Endothelial cell of umbilical vein (primary cell): ENCODE results near the gene GSDME. TPM values are rescaled to one million over a fixed set of nuclear protein-coding genes. Genes with fewer than 3 reads are reported as not detected.

Experiments used
- BruUV-seq: library from RNA; stranded (reverse); fragments of 400-500 nt; replicated peaks from 2 replicates; lab custom pipeline; 2021; lab: Mats Ljungman, UMichigan
- CTCF ChIA-PET: fragments of 300-600, 350-600 bp; sonication (Branson Sonifier 250); formaldehyde crosslinking; loops from one replicate; lab custom pipeline; 2021; ENCODE audit warnings: antibody characterized with exemption, inconsistent platforms; lab: Charles Lee
- POLR2A ChIA-PET: fragments of 300-600, 350-600 bp; sonication (Branson Sonifier 250); formaldehyde crosslinking; loops from one replicate; lab custom pipeline; 2021; ENCODE audit warnings: antibody characterized with exemption, inconsistent platforms; lab: Charles Lee
- DNase-seq: peaks from one replicate; pipeline ENCODE4 v3.0.0-alpha.2; 2011; ENCODE audit warnings: low read depth, low spot score
- FAIRE-seq: peaks from 2 replicates; lab custom pipeline; 2011; peaks lifted over from hg19 to GRCh38; lab: Jason Lieb, UNC
- H2AFZ ChIP-seq: 2 replicates; pipeline ENCODE4 v1.6.0; 2012; ENCODE audit warnings: low read depth, low read length, control low read depth, inconsistent platforms
- H3K27ac ChIP-seq: 2 replicates; pipeline ENCODE4 v1.5.1; 2011; ENCODE audit warnings: low read depth, mild to moderate bottlenecking, control low read depth, low read length, moderate library complexity; ENCODE audit not compliant: insufficient read depth
- H3K27me3 ChIP-seq, 2 experiments: 2 replicates each; pipeline versions ENCODE4 v1.6.0 to v1.6.1; 2011; ENCODE audit warnings: low read length in 2 of 2, mixed read lengths in 1 of 2; ENCODE audit not compliant: control insufficient read depth in 2 of 2, insufficient read depth in 2 of 2
- H3K36me3 ChIP-seq, 2 experiments: 2 replicates in 1 of 2; 3 replicates in 1 of 2; pipeline ENCODE4 v1.5.1; 2011; ENCODE audit warnings: low read length in 2 of 2, mild to moderate bottlenecking in 1 of 2, moderate library complexity in 1 of 2; ENCODE audit not compliant: control insufficient read depth in 2 of 2, insufficient read depth in 2 of 2; ENCODE audit errors: extremely low read depth in 1 of 2
- H3K4me1 ChIP-seq: 3 replicates; pipeline ENCODE4 v1.5.1; 2011; ENCODE audit warnings: mild to moderate bottlenecking, low read length; ENCODE audit not compliant: control insufficient read depth, insufficient read depth; ENCODE audit errors: extremely low read depth
- H3K4me2 ChIP-seq: 2 replicates; pipeline ENCODE4 v1.6.1; 2011; ENCODE audit warnings: low read length, control low read depth, mixed read lengths; ENCODE audit not compliant: insufficient read depth
- H3K4me3 ChIP-seq, 3 experiments: fragments of 200-600 bp in 1 of 3; sonication (generic), shearing (Covaris generic) in 1 of 3; replicated peaks in 1 of 3; 2 replicates each; pipeline ENCODE4 v1.5.1; 2011 to 2016; ENCODE audit warnings: control low read depth in 3 of 3, low read length in 3 of 3, mild to moderate bottlenecking in 2 of 3, inconsistent platforms in 1 of 3, low read depth in 1 of 3, moderate library complexity in 1 of 3; ENCODE audit not compliant: insufficient read depth in 1 of 3
- H3K79me2 ChIP-seq: 2 replicates; pipeline ENCODE4 v1.6.0; 2012; ENCODE audit warnings: low read length, inconsistent platforms; ENCODE audit not compliant: control insufficient read depth, insufficient read depth
- H3K9ac ChIP-seq: replicated peaks from 2 replicates; pipeline ENCODE3; 2011; ENCODE audit warnings: low read length, control low read depth; ENCODE audit not compliant: insufficient read depth; ENCODE audit errors: extremely low read depth
- H3K9me1 ChIP-seq: replicated peaks from 3 replicates; pipeline ENCODE4 v1.6.0; 2011; ENCODE audit warnings: mild to moderate bottlenecking, low read length; ENCODE audit not compliant: control insufficient read depth, insufficient read depth; ENCODE audit errors: extremely low read depth
- H3K9me3 ChIP-seq: replicated peaks from 2 replicates; pipeline ENCODE4 v1.5.1; 2012; ENCODE audit warnings: low read length, inconsistent platforms; ENCODE audit not compliant: control insufficient read depth, insufficient read depth
- H4K20me1 ChIP-seq: replicated peaks from 2 replicates; pipeline ENCODE3; 2011; ENCODE audit warnings: mild to moderate bottlenecking, low read length; ENCODE audit not compliant: control insufficient read depth, insufficient read depth; ENCODE audit errors: extremely low read depth
- EZH2 ChIP-seq: IDR thresholded peaks from 2 replicates; pipeline ENCODE4 v1.6.1; 2012; ENCODE audit warnings: borderline replicate concordance, low read depth, mild to moderate bottlenecking, moderate library complexity, low read length, inconsistent platforms; ENCODE audit not compliant: severe bottlenecking
- FOS ChIP-seq: IDR thresholded peaks from 2 replicates; pipeline ENCODE4 v1.6.1; 2011; ENCODE audit warnings: mild to moderate bottlenecking, low read length, moderate library complexity, borderline replicate concordance; ENCODE audit not compliant: insufficient read depth
- GATA2 ChIP-seq: IDR thresholded peaks from 2 replicates; pipeline ENCODE4 v1.7.0; 2011; ENCODE audit warnings: low read depth, mild to moderate bottlenecking, moderate library complexity, mixed read lengths, low read length; ENCODE audit not compliant: insufficient read length, insufficient read depth
- JUN ChIP-seq: IDR thresholded peaks from 2 replicates; pipeline ENCODE4 v1.6.1; 2011; ENCODE audit warnings: borderline replicate concordance, low read depth; ENCODE audit not compliant: insufficient read length, insufficient read depth
- MYC ChIP-seq: IDR thresholded peaks from one replicate; pipeline ENCODE4 v1.6.1; 2011; ENCODE audit warnings: mild to moderate bottlenecking, low read depth, low read length
- POLR2A ChIP-seq: IDR thresholded peaks from 2 replicates; pipeline ENCODE4 v1.6.1; 2012; ENCODE audit warnings: low read depth, mild to moderate bottlenecking, control low read depth, low read length
- POLR2AphosphoS5 ChIP-seq: IDR thresholded peaks from 2 replicates; pipeline ENCODE4 v1.6.1; 2012; ENCODE audit warnings: low read depth, mild to moderate bottlenecking, control low read depth, low read length, moderate library complexity; ENCODE audit not compliant: insufficient read depth
- dilution Hi-C: fragments of 300-500 bp; cut with MboI; formaldehyde crosslinking; loops from one replicate; pipeline ENCODE4 v1.15.0; 2019; ENCODE audit warnings: low sequenced_read_pairs; ENCODE audit not compliant: extremely low pct_ligation_motif_present
- intact Hi-C: fragments of 100-400 bp; cut with micrococcal nuclease; formaldehyde crosslinking; loops from one replicate; pipeline ENCODE4 v1.10.0; 2022
- polyA plus RNA-seq, 4 experiments: library from polyadenylated mRNA; depleted of rRNA in 3 of 4; stranded (reverse) in 3 of 4; unstranded in 1 of 4; fragments of >200 nt; gene quantifications; 2 replicates each; pipeline versions ENCODE4 v1.2.1 to v1.2.3, GENCODE V29; 2011 to 2012; ENCODE audit warnings: missing spikeins in 1 of 4
- total RNA-seq: library from RNA; stranded (reverse); gene quantifications from 2 replicates; pipeline ENCODE4 v1.2.3, GENCODE V29; 2021
- TF ChIP-seq, protein P1 (sequence below), 2 donors: IDR thresholded peaks; 1 replicate in 1 of 2; 2 replicates in 1 of 2; pipeline ENCODE4 v1.5.1; 2011; ENCODE audit warnings: low read length in 2 of 2, mild to moderate bottlenecking in 2 of 2, moderate library complexity in 2 of 2, control low read depth in 1 of 2, inconsistent platforms in 1 of 2, low read depth in 1 of 2; ENCODE audit not compliant: insufficient read depth in 1 of 2; ENCODE audit errors: extremely low read depth in 1 of 2
- TF ChIP-seq, protein P2 (sequence below): IDR thresholded peaks from 2 replicates; pipeline ENCODE4 v1.6.1; 2011; ENCODE audit not compliant: insufficient read depth, insufficient read length

The GSDME gene
- total and polyA plus RNA-seq, 2 donors (not counting 3 experiments of a cell fraction or from before 2014, with no cell fraction given): 21.1 to 23.4 TPM

DNA sequence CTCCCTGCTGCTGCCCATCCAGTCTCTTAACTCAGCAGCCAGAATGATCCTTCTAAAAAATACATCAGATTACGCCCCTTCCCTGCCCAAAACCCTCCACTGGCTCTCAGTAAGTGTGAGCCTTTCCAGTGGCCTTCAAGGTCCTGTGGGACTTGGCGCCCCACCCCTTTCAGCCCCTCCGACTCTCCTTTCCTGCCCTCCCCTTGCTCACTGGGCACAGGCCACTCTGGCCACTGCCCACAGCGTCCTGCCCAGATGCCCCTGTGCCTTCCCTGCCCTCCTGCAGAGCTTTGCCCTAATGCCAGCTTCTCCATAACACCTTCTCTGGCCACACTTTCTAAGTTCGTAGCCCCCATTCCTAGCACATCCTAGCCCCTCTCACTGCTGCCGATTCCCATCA, 13.8 kb downstream of the GSDME start:
- intact Hi-C loops (no loop called here), dilution Hi-C loops (no loop called here)
- Histone ChIP-seq H3K79me2 (no peaks in the 10 kb centered on the region), H3K9ac (no peak overlapping the region), H3K27ac (no peak overlapping the region), H3K9me1 (no peaks in the 10 kb centered on the region), H2AFZ (no peak overlapping the region), H3K36me3 (no peaks in the 10 kb centered on the region), H3K4me3 (no peak overlapping the region), H3K9me3 (no peaks in the 10 kb centered on the region), H3K4me2 (no peak overlapping the region), H3K4me1 (no peaks in the 10 kb centered on the region), H4K20me1 (no peaks in the 10 kb centered on the region), H3K27me3 (no peaks in the 10 kb centered on the region)
- no peak for TF ChIP-seq FOS
- TF ChIP-seq POLR2A: no peak
- TF ChIP-seq EZH2: no peak
- no TSS peak for BruUV-seq
- DNase-seq (no peak), FAIRE-seq (no peak)
- POLR2A ChIA-PET: no interaction called here
- CTCF ChIA-PET: no interaction called here

DNA sequence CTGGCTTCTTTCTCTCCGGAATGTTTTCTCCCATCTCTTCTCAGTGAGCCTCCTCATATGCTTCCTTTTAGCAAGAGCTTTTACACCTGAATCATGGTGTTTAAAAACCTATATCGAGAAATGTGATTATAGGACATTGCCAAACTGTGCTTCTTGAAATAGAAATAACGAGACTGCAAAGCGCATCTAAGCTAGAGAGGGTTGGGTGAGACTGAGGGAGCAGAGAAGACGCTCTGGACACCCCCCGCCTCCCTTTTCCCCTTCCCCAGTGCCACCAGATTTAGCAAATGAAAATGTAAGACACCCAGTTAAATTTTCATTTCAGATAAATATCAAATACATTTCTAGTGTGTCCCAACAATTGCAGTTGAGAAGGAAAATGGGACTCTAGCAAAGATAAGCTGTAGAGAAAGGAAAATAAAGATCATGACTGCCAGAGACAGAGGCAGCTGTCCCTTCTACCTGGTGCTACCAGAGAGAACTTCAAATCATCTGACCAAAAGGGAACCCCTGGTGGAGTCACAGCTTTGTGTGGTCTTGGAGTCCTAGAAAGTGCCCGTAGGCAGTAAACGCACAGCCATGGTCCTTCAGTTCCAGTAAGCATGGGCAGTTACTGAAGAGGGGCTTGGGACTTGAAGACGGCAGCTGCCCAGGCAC, 14.6 kb downstream of the GSDME start:
- Histone ChIP-seq H3K4me2 (no peak overlapping the region), H3K36me3 (no peaks in the 10 kb centered on the region), H2AFZ (no peak overlapping the region), H3K4me1 (no peaks in the 10 kb centered on the region), H3K9ac (no peak overlapping the region), H3K9me1 (no peaks in the 10 kb centered on the region), H3K9me3 (no peaks in the 10 kb centered on the region), H3K27me3 (no peaks in the 10 kb centered on the region), H3K27ac (no peak overlapping the region), H4K20me1 (no peaks in the 10 kb centered on the region), H3K4me3 (no peak overlapping the region), H3K79me2 (no peaks in the 10 kb centered on the region)
- FAIRE-seq (no peak), DNase-seq (no peak)
- dilution Hi-C loops (no loop called here), intact Hi-C loops (no loop called here)
- BruUV-seq: no TSS peak
- TF ChIP-seq MYC (no peak), EZH2 (no peak), JUN (no peak), GATA2 (no peak), POLR2AphosphoS5 (no peak), POLR2A (no peak), FOS (no peak)
- TF ChIP-seq, protein P1, sequence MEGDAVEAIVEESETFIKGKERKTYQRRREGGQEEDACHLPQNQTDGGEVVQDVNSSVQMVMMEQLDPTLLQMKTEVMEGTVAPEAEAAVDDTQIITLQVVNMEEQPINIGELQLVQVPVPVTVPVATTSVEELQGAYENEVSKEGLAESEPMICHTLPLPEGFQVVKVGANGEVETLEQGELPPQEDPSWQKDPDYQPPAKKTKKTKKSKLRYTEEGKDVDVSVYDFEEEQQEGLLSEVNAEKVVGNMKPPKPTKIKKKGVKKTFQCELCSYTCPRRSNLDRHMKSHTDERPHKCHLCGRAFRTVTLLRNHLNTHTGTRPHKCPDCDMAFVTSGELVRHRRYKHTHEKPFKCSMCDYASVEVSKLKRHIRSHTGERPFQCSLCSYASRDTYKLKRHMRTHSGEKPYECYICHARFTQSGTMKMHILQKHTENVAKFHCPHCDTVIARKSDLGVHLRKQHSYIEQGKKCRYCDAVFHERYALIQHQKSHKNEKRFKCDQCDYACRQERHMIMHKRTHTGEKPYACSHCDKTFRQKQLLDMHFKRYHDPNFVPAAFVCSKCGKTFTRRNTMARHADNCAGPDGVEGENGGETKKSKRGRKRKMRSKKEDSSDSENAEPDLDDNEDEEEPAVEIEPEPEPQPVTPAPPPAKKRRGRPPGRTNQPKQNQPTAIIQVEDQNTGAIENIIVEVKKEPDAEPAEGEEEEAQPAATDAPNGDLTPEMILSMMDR (IDR thresholded peaks at IDR 0.05; ENCODE audit: extremely low read depth in 1 of 2, insufficient read depth in 1 of 2, low read depth in 1 of 2, low read length in 2 of 2): no peak
- TF ChIP-seq, protein P2, sequence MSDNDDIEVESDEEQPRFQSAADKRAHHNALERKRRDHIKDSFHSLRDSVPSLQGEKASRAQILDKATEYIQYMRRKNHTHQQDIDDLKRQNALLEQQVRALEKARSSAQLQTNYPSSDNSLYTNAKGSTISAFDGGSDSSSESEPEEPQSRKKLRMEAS: no peak
- POLR2A ChIA-PET: no interaction called here
- CTCF ChIA-PET: interaction anchor here (1.2 kb wide), 1 partner anchor 8 kb away, joined by 3 read pairs; no protein-coding TSS in a partner anchor
